Left ventricle myocardium inferior (tissue), 1 donor: Measurements from ENCODE around the gene STRIT1. TPM values are rescaled to one million over a fixed set of nuclear protein-coding genes. Genes with fewer than 3 reads are reported as not detected.

ENCODE experiments used
- DNase-seq: peaks from one replicate; pipeline ENCODE4 v3.0.0-alpha.2; 2020
- H3K27ac ChIP-seq: fragments of 200-600 bp; replicated peaks from 2 replicates; pipeline ENCODE4 v1.8.0; 2021
- H3K27me3 ChIP-seq: fragments of 200-600 bp; 2 replicates; pipeline ENCODE4 v1.8.0; 2021; ENCODE audit warnings: low read depth
- H3K36me3 ChIP-seq: fragments of 200-600 bp; 2 replicates; pipeline ENCODE4 v1.8.0; 2021
- H3K4me1 ChIP-seq: fragments of 200-600 bp; 2 replicates; pipeline ENCODE4 v1.8.0; 2021
- H3K4me3 ChIP-seq: fragments of 200-600 bp; 2 replicates; pipeline ENCODE4 v1.8.0; 2021; ENCODE audit warnings: mild to moderate bottlenecking, moderate library complexity
- H3K9me3 ChIP-seq: fragments of 200-600 bp; replicated peaks from 2 replicates; pipeline ENCODE4 v1.8.0; 2021
- CTCF ChIP-seq: fragments of 200-600 bp; IDR thresholded peaks from 2 replicates; pipeline ENCODE4 v1.8.0; 2021; ENCODE audit warnings: antibody characterized with exemption, mild to moderate bottlenecking, borderline replicate concordance
- intact Hi-C: fragments of 100-400 bp; cut with micrococcal nuclease; formaldehyde crosslinking; loops from one replicate; pipeline ENCODE4 v1.11.0; 2022
- total RNA-seq: library from RNA; stranded (reverse); fragmentation: NEBNext Ultra II Directional; extraction: Animal tissue kit (Norgen Biotek cat#: 25700); gene quantifications from one replicate; pipeline ENCODE4 v1.2.1, GENCODE V29; 2021
- donor health status: DM: no; HTN: yes; CAD: no; lungs with severe emphysema.

Gene STRIT1
- total RNA-seq, 1 donor from 2014 or later = 11.7 TPM

DNA sequence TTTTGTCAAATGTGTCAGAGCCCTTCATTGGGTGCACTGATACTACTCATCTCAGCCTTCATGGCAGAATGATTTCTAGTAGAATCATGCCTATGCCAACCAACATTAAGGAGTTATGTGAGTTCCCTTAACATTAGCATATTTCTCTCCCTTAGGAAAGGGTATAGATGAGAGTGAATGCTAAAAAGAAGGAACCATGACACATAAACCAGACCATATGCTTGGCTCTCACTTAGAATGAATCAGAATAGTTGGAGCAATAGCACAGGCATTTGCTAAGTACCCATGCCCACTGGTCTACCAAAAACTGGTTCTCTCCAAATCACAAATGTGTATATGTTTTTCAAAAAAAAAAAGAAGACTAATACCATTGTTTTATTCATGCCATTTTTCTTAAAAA lies 51.1 kb downstream of the STRIT1 start:
- intact Hi-C loops = no loop called here
- no peaks in the 10 kb centered on the region for H3K27me3 ChIP-seq
- TF ChIP-seq CTCF = no peak
- H3K36me3 ChIP-seq = no peaks in the 10 kb centered on the region
- no peaks in the 10 kb centered on the region for H3K4me1 ChIP-seq
- DNase-seq = no peak
- no peak overlapping the region for H3K4me3 ChIP-seq
- no peak overlapping the region for H3K27ac ChIP-seq
- no peaks in the 10 kb centered on the region for H3K9me3 ChIP-seq

DNA sequence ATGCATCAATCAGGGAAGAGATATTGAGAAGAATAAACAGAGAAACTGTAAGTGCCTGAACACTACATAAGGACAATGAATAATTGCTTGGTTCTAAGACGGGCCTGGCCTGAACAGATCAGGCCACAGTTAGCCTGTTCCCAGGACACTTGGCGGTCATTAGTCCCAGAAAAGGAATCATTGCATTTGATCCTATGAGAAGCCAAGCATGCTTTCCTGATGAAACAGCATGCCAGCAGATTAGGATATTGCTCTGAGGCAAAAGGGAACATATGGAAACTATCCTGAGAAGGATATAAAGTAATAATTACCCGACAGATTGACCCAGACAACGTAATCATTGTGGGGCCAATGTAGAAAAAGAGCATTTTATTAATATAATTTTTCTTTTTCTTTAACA lies 51.9 kb downstream of the STRIT1 start:
- no peak overlapping the region for H3K4me3 ChIP-seq
- no peaks in the 10 kb centered on the region for H3K36me3 ChIP-seq
- no peak overlapping the region for H3K27ac ChIP-seq
- DNase-seq = no peak
- no peaks in the 10 kb centered on the region for H3K27me3 ChIP-seq
- intact Hi-C loops = no loop called here
- TF ChIP-seq CTCF = no peak
- no peaks in the 10 kb centered on the region for H3K4me1 ChIP-seq
- H3K9me3 ChIP-seq = no peaks in the 10 kb centered on the region

Other genes starting within 250 kb of the STRIT1 start
- 2.8 TPM for gene MME, start 213.4 kb downstream of the STRIT1 start, total RNA-seq